Prostate gland (tissue), 2 donors: ENCODE data around the gene SLC6A7. TPM values are rescaled to one million over a fixed set of nuclear protein-coding genes. Genes with fewer than 3 reads are reported as not detected.

ENCODE experiments used
- DNase-seq: peaks from one replicate; pipeline ENCODE4 v3.0.0-alpha.2; 2019; ENCODE audit warnings: low spot score
- H3K27ac ChIP-seq, 2 donors: fragments of 200-600 bp; sonication (generic); 2 replicates each; pipeline ENCODE4 v1.5.1; 2017 to 2019
- H3K27me3 ChIP-seq: fragments of 200-600 bp; sonication (generic); replicated peaks from 2 replicates; pipeline ENCODE4 v1.5.1; 2019; ENCODE audit not compliant: insufficient read depth
- H3K36me3 ChIP-seq, 2 donors: fragments of 200-600 bp; sonication (generic); 1 replicate in 1 of 2; 2 replicates in 1 of 2; pipeline versions ENCODE4 v1.5.1 to v1.8.1; 2017 to 2019
- H3K4me1 ChIP-seq: fragments of 200-600 bp; sonication (generic); replicated peaks from 2 replicates; pipeline ENCODE4 v1.5.1; 2019
- H3K4me3 ChIP-seq, 2 donors: fragments of 200-600 bp; sonication (generic); 2 replicates each; pipeline ENCODE4 v1.5.1; 2017 to 2019
- H3K9me3 ChIP-seq: fragments of 200-600 bp; sonication (generic); 2 replicates; pipeline ENCODE4 v1.5.1; 2017
- POLR2A ChIP-seq: fragments of 450-650 bp; IDR thresholded peaks from one replicate; pipeline ENCODE4 v1.6.1; 2016; ENCODE audit warnings: antibody characterized with exemption, mild to moderate bottlenecking
- POLR2AphosphoS5 ChIP-seq: sonication (generic); formaldehyde crosslinking; IDR thresholded peaks from one replicate; pipeline ENCODE4 v1.6.1; 2017; ENCODE audit warnings: antibody characterized with exemption
- WGBS: methylation state at CpG from one replicate; pipeline ENCODE4 v1.1.5; 2018; 5-methylcytosine and 5-hydroxymethylcytosine counted together
- intact Hi-C: fragments of 100-400 bp; cut with DNase I; formaldehyde crosslinking; loops from one replicate; pipeline ENCODE4 v1.14.2; 2022
- total RNA-seq, 2 donors: library from RNA; depleted of rRNA; stranded (reverse); fragments of >200 nt; gene quantifications; one replicate each; pipeline ENCODE4 v1.1.0, GENCODE V29; 2016
- TF ChIP-seq, protein P1 (sequence below), 4 experiments: fragments of 200-600 bp in 2 of 4; fragments of 450-650 bp in 2 of 4; sonication (generic) in 2 of 4; IDR thresholded peaks; 1 replicate in 3 of 4; 2 replicates in 1 of 4; pipeline ENCODE4 v1.5.1; 2016 to 2019; ENCODE audit warnings: antibody characterized with exemption in 4 of 4, mild to moderate bottlenecking in 2 of 4, moderate library complexity in 2 of 4

Gene SLC6A7
- total RNA-seq, 2 donors from 2014 or later: not detected

- Histone ChIP-seq H3K4me1 (no peaks in the 10 kb centered on the region), H3K4me3 (no peak overlapping the region), H3K36me3 (no peaks in the 10 kb centered on the region), H3K27ac (no peak overlapping the region), H3K9me3 (no peaks in the 10 kb centered on the region), H3K27me3 (peaks cover 8% of the 10 kb centered on the region)
- DNase-seq: no peak
- intact Hi-C loops: no loop called here
- 84% methylated on average over 14 of the region's 14 CpGs for WGBS
- TF ChIP-seq, protein P1, sequence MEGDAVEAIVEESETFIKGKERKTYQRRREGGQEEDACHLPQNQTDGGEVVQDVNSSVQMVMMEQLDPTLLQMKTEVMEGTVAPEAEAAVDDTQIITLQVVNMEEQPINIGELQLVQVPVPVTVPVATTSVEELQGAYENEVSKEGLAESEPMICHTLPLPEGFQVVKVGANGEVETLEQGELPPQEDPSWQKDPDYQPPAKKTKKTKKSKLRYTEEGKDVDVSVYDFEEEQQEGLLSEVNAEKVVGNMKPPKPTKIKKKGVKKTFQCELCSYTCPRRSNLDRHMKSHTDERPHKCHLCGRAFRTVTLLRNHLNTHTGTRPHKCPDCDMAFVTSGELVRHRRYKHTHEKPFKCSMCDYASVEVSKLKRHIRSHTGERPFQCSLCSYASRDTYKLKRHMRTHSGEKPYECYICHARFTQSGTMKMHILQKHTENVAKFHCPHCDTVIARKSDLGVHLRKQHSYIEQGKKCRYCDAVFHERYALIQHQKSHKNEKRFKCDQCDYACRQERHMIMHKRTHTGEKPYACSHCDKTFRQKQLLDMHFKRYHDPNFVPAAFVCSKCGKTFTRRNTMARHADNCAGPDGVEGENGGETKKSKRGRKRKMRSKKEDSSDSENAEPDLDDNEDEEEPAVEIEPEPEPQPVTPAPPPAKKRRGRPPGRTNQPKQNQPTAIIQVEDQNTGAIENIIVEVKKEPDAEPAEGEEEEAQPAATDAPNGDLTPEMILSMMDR (IDR thresholded peaks at IDR 0.05): no peak
- no peak for TF ChIP-seq POLR2AphosphoS5
- TF ChIP-seq POLR2A: no peak
These were observed 22.0 kb upstream of the SLC6A7 start for GRCh38 chr5:150167908-150168307.

GRCh38 chr5:150168864-150169263 lies 21.0 kb upstream of the SLC6A7 start:
- no peak overlapping the region for H3K27ac ChIP-seq

DNA sequence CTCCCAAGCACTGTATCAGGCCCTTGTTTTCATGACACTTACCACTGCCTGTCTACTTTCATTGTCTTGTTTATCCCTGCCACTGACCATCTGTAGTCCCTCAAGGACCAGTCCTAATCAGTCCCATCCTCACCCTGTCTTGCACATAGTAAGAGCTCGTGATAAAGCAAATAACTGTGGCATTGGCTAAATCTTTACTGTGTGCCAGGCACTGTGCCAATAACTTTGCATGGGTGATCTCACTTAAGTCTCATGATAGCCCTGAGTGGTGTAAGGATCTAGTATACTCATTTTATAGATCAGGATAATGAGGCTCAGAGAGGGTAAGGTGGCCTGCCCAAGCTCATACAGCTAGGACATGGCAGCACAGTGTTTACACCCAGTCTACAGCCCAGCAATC lies 17.7 kb upstream of the SLC6A7 start:
- intact Hi-C loops: no loop called here
- no peaks in the 10 kb centered on the region for H3K9me3 ChIP-seq
- no peak overlapping the region for H3K27ac ChIP-seq
- no peak for DNase-seq
- peaks cover 2% of the 10 kb centered on the region for H3K27me3 ChIP-seq
- H3K4me1 ChIP-seq: no peaks in the 10 kb centered on the region
- no peaks in the 10 kb centered on the region for H3K36me3 ChIP-seq
- WGBS: 52% methylated on average over 1 of the region's 1 CpG
- TF ChIP-seq, protein P1 (IDR thresholded peaks at IDR 0.05): no peak
- TF ChIP-seq POLR2A: no peak
- no peak for TF ChIP-seq POLR2AphosphoS5
- H3K4me3 ChIP-seq: no peak overlapping the region

More at GRCh38 chr5:150168864-150169263, 21.0 kb upstream of the SLC6A7 start:
- H3K9me3 ChIP-seq: no peaks in the 10 kb centered on the region
- intact Hi-C loops: no loop called here
- DNase-seq: no peak
- H3K27me3 ChIP-seq: peaks cover 8% of the 10 kb centered on the region
- 46% methylated on average over 3 of the region's 3 CpGs for WGBS
- no peaks in the 10 kb centered on the region for H3K36me3 ChIP-seq
- no peak for TF ChIP-seq POLR2A
- no peak for TF ChIP-seq POLR2AphosphoS5
- TF ChIP-seq, protein P1 (IDR thresholded peaks at IDR 0.05): no peak
- no peaks in the 10 kb centered on the region for H3K4me1 ChIP-seq
- no peak overlapping the region for H3K4me3 ChIP-seq

DNA sequence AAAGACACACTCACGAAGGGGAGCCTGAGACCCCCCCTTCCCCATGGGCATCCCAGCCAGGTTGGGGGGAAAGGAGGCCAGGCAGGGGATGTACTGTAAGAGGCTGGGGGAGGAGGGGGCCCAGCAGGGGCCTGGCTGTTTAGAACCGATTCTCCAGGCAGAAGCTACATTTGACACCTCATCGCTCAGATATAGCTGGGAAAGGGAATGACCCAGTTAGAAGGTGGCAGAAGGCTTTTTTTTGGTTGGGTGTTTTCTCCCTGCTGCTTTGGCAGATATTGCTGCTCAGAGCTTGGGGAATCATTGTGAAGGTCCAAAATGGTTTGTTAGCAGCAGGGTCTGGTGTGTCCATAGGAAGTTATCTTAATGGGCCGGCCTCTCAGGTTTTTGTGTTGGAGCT lies 17.3 kb upstream of the SLC6A7 start:
- Histone ChIP-seq H3K4me1 (no peaks in the 10 kb centered on the region), H3K27me3 (no peaks in the 10 kb centered on the region), H3K27ac (no peak overlapping the region), H3K36me3 (no peaks in the 10 kb centered on the region), H3K4me3 (no peak overlapping the region), H3K9me3 (no peaks in the 10 kb centered on the region)
- WGBS: 86% methylated on average over 4 of the region's 4 CpGs
- TF ChIP-seq, protein P1 (IDR thresholded peaks at IDR 0.05): no peak
- TF ChIP-seq POLR2AphosphoS5 (no peak), POLR2A (no peak)
- intact Hi-C loops: no loop called here
- DNase-seq: no peak

GRCh38 chr5:150173161-150173560 lies 16.7 kb upstream of the SLC6A7 start:
- Histone ChIP-seq H3K4me1 (no peaks in the 10 kb centered on the region), H3K36me3 (no peaks in the 10 kb centered on the region), H3K4me3 (no peak overlapping the region), H3K27ac (no peak overlapping the region), H3K27me3 (no peaks in the 10 kb centered on the region), H3K9me3 (no peaks in the 10 kb centered on the region)
- 96% methylated on average over 3 of the region's 3 CpGs for WGBS
- TF ChIP-seq POLR2AphosphoS5 (no peak), POLR2A (no peak)
- TF ChIP-seq, protein P1 (IDR thresholded peaks at IDR 0.05): no peak
- intact Hi-C loops: no loop called here
- no peak for DNase-seq
